ENCODE results near the gene TEKTIP1. TPM values are rescaled to one million over a fixed set of nuclear protein-coding genes. Genes with fewer than 3 reads are reported as not detected.

TEKTIP1 gene
- total and polyA plus RNA-seq, 2 donors (not counting 1 experiment from before 2014, with no cell fraction given), result not detected

GRCh38 chr19:3591876-3592613 is 53.1 kb downstream of the TEKTIP1 start:
- Histone ChIP-seq H4K20me1 (ENCODE audit: control insufficient read depth, extremely low read depth, insufficient read depth, low read length) (no peaks in the 10 kb centered on the region), H3K4me1 (ENCODE audit: control insufficient read depth, extremely low read depth, insufficient read depth, low read length) (no peaks in the 10 kb centered on the region), H3K36me3 (ENCODE audit: control insufficient read depth, insufficient read depth, low read length) (no peaks in the 10 kb centered on the region), H2AFZ (ENCODE audit: low read length) (no peak overlapping the region), H3K4me3 (replicated peaks in 1 of 4; ENCODE audit: control extremely low read depth in 1 of 4, insufficient read depth in 1 of 4, low read depth in 3 of 4, low read length in 4 of 4) (no peak overlapping the region), H3K79me2 (ENCODE audit: control insufficient read depth, insufficient read depth, low read length) (no peaks in the 10 kb centered on the region), H3K27me3 (ENCODE audit: control insufficient read depth, insufficient read depth, low read length) (no peaks in the 10 kb centered on the region), H3K9ac (ENCODE audit: insufficient read depth, low read length) (no peak overlapping the region), H3K4me2 (ENCODE audit: extremely low read depth, insufficient read depth, low read length) (no peak overlapping the region), H3K27ac (ENCODE audit: insufficient read depth, low read length) (no peak overlapping the region), H3K9me3 (ENCODE audit: control insufficient read depth, insufficient read depth, low read depth, low read length) (no peaks in the 10 kb centered on the region)
- no peak for DNase-seq (ENCODE audit: low read depth in 2 of 2)
- no peak for TF ChIP-seq EZH2 (IDR thresholded peaks at IDR 0.05; ENCODE audit: low read length, missing control alignments)

DNA sequence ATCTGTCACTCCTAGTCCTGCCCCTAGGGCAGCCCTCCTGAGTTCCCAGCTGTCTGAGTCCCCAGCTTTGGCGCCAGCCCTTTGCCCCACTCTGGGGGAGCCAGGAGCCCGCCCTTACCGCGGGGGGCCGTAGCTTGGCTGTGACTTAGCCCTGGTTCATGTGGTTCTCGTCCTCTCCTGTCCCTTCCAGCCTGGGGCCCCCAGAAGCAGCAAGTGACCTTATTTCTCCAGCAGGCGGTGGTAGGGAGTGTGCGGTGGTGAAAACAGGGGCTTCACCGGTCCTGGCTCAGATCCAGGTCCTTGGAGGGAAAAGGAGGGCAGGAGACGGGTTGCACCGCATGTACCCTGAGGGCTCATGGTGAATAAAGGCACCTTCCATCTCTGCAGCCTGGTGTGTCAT is 54.2 kb downstream of the TEKTIP1 start:
- H3K4me1 ChIP-seq (ENCODE audit: control insufficient read depth, extremely low read depth, insufficient read depth, low read length), result no peaks in the 10 kb centered on the region
- no peaks in the 10 kb centered on the region for H4K20me1 ChIP-seq (ENCODE audit: control insufficient read depth, extremely low read depth, insufficient read depth, low read length)
- H3K9me3 ChIP-seq (ENCODE audit: control insufficient read depth, insufficient read depth, low read depth, low read length), result no peaks in the 10 kb centered on the region
- no peak overlapping the region for H3K4me3 ChIP-seq (replicated peaks in 1 of 4; ENCODE audit: control extremely low read depth in 1 of 4, insufficient read depth in 1 of 4, low read depth in 3 of 4, low read length in 4 of 4)
- H3K79me2 ChIP-seq (ENCODE audit: control insufficient read depth, insufficient read depth, low read length), result no peaks in the 10 kb centered on the region
- no peak overlapping the region for H3K27ac ChIP-seq (ENCODE audit: insufficient read depth, low read length)
- H3K9ac ChIP-seq (ENCODE audit: insufficient read depth, low read length), result no peak overlapping the region
- H2AFZ ChIP-seq (ENCODE audit: low read length), result no peak overlapping the region
- TF ChIP-seq EZH2 (IDR thresholded peaks at IDR 0.05; ENCODE audit: low read length, missing control alignments) (no peak), CTCF (conservative IDR thresholded peaks at IDR 0.05 in 1 of 2, IDR thresholded peaks at IDR 0.05 in 1 of 2; ENCODE audit: low read depth in 1 of 2, low read length in 2 of 2) (peak in 1 of 2 donors; percentile 5)
- H3K4me2 ChIP-seq (ENCODE audit: extremely low read depth, insufficient read depth, low read length), result no peak overlapping the region
- H3K27me3 ChIP-seq (ENCODE audit: control insufficient read depth, insufficient read depth, low read length), result no peaks in the 10 kb centered on the region
- no peak for DNase-seq (ENCODE audit: low read depth in 2 of 2)
- no peaks in the 10 kb centered on the region for H3K36me3 ChIP-seq (ENCODE audit: control insufficient read depth, insufficient read depth, low read length)

Other genes with a start within 250 kb of the TEKTIP1 start
- 34.9 and 66.4 TPM in 2 replicates for gene NFIC, start 172.6 kb upstream of the TEKTIP1 start, total RNA-seq
- 7.9 and 16.6 TPM in 2 replicates for gene NFIC, start 172.6 kb upstream of the TEKTIP1 start, polyA plus RNA-seq
- gene SMIM24, start 58.6 kb upstream of the TEKTIP1 start, total RNA-seq, result not detected in 2 replicates
- gene SMIM24, start 58.6 kb upstream of the TEKTIP1 start, polyA plus RNA-seq, result not detected in 2 replicates
- gene SMIM44, start 55.7 kb upstream of the TEKTIP1 start, total RNA-seq, result not detected in 2 replicates
- gene SMIM44, start 55.7 kb upstream of the TEKTIP1 start, polyA plus RNA-seq, result not detected in 2 replicates
- 10.1 and 10.3 TPM in 2 replicates for gene DOHH, start 38.5 kb upstream of the TEKTIP1 start, total RNA-seq
- gene DOHH, start 38.5 kb upstream of the TEKTIP1 start, polyA plus RNA-seq, result 4.1 and 5.0 TPM in 2 replicates
- gene FZR1, start 32.9 kb upstream of the TEKTIP1 start, total RNA-seq, result 19.3 and 38.0 TPM in 2 replicates
- gene FZR1, start 32.9 kb upstream of the TEKTIP1 start, polyA plus RNA-seq, result 15.0 and 21.3 TPM in 2 replicates
- 69.9 and 79.9 TPM in 2 replicates for gene MFSD12, start 18.4 kb downstream of the TEKTIP1 start, total RNA-seq
- gene MFSD12, start 18.4 kb downstream of the TEKTIP1 start, polyA plus RNA-seq, result 19.9 and 20.6 TPM in 2 replicates
- gene HMG20B, start 33.8 kb downstream of the TEKTIP1 start, total RNA-seq, result 55.5 and 63.6 TPM in 2 replicates
- gene HMG20B, start 33.8 kb downstream of the TEKTIP1 start, polyA plus RNA-seq, result 27.3 and 30.1 TPM in 2 replicates
- gene GIPC3, start 46.3 kb downstream of the TEKTIP1 start, total RNA-seq, result under 0.01 TPM in 2 replicates
- gene GIPC3, start 46.3 kb downstream of the TEKTIP1 start, polyA plus RNA-seq, result 0.20 and 0.60 TPM in 2 replicates
- gene TBXA2R, start 67.7 kb downstream of the TEKTIP1 start, total RNA-seq, result 0.77 and 1.8 TPM in 2 replicates
- 1.1 and 1.3 TPM in 2 replicates for gene TBXA2R, start 67.7 kb downstream of the TEKTIP1 start, polyA plus RNA-seq
- gene CACTIN, start 87.6 kb downstream of the TEKTIP1 start, total RNA-seq, result 19.7 and 20.0 TPM in 2 replicates
- gene CACTIN, start 87.6 kb downstream of the TEKTIP1 start, polyA plus RNA-seq, result 6.7 and 9.4 TPM in 2 replicates
- gene PIP5K1C, start 161.3 kb downstream of the TEKTIP1 start, total RNA-seq, result 11.3 and 16.7 TPM in 2 replicates
- 8.7 and 12.9 TPM in 2 replicates for gene PIP5K1C, start 161.3 kb downstream of the TEKTIP1 start, polyA plus RNA-seq
- not detected in 2 replicates for gene TJP3, start 169.2 kb downstream of the TEKTIP1 start, total RNA-seq
- not detected in 2 replicates for gene TJP3, start 169.2 kb downstream of the TEKTIP1 start, polyA plus RNA-seq
- gene APBA3, start 222.5 kb downstream of the TEKTIP1 start, total RNA-seq, result 21.8 and 22.3 TPM in 2 replicates
- gene APBA3, start 222.5 kb downstream of the TEKTIP1 start, polyA plus RNA-seq, result 2.7 TPM in 2 replicates
- gene MRPL54, start 223.5 kb downstream of the TEKTIP1 start, total RNA-seq, result 42.6 and 45.4 TPM in 2 replicates
- 29.7 and 32.5 TPM in 2 replicates for gene MRPL54, start 223.5 kb downstream of the TEKTIP1 start, polyA plus RNA-seq
- gene RAX2, start 233.1 kb downstream of the TEKTIP1 start, total RNA-seq, result not detected in 2 replicates
- not detected in 2 replicates for gene RAX2, start 233.1 kb downstream of the TEKTIP1 start, polyA plus RNA-seq
- under 0.01 TPM in 1 of 2 replicates, not detected in the other for gene MATK, start 247.2 kb downstream of the TEKTIP1 start, total RNA-seq
- gene MATK, start 247.2 kb downstream of the TEKTIP1 start, polyA plus RNA-seq, result not detected in 2 replicates